NCI-H1930 (cell line): ENCODE data around the gene FOXK1.
"Not testable (repeated sequence)": the region's sequence is repeated elsewhere in the genome, so short reads cannot be mapped to it uniquely, and the experiment has no call there.

Experiments
- DNase-seq, 2 experiments: peaks; one replicate each; lab custom pipeline; 2025; lab: John Stamatoyannopoulos, UW

The FOXK1 gene

DNA sequence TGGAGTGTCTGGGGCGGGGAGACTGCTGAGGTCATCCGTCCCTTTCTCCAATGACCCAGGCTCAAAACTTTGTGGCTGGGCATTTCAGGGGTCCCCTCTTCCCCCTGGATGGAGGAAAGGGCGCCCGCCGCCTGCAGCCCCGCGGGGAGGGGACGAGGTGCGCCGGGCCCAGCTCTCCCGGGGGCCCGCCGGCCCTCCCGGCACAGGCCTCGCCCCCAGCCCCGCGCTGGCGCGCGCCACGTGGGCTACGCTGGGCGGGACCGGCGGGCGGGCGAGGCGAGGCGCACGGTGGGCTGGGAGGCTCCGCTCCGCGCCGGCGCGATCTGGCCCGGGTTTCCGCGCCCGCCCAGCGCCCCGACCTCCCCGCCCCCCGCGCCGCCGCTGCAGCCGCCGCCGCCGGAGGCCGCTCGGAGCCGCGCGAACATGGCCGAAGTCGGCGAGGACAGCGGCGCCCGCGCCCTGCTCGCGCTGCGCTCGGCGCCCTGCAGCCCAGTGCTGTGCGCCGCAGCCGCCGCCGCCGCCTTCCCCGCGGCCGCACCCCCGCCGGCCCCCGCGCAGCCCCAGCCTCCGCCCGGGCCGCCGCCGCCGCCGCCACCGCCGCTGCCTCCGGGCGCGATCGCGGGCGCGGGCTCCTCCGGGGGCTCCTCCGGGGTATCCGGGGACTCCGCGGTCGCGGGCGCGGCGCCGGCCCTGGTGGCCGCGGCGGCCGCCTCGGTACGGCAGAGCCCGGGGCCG is at the start of gene FOXK1:
TSS of gene FOXK1 (plus strand) at position 410 of the 735 bp plus-strand sequence. CDS start at position 424, 14 bp downstream.
- peak; percentile 62 to 71 for DNase-seq

DNA sequence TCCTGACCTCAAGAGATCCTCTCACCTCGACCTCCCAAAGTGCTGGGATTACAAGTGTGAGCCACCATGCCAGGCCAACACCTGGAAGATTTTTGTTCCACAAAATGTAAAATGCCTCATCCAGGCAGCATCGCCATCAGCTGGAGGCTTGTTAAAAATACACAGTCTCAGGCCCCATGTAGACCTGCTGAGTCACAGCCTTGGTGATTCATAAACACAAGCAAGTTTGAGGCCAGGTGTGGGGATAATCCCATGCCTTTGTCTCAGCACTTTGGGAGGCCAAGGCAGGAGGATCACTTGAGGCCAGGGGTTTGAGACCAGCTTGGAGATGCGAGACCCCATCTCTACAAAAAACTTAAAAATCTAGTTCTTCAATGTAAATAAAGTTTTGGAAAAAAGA is 49.1 kb upstream of the FOXK1 start:
- no peak for DNase-seq

DNA sequence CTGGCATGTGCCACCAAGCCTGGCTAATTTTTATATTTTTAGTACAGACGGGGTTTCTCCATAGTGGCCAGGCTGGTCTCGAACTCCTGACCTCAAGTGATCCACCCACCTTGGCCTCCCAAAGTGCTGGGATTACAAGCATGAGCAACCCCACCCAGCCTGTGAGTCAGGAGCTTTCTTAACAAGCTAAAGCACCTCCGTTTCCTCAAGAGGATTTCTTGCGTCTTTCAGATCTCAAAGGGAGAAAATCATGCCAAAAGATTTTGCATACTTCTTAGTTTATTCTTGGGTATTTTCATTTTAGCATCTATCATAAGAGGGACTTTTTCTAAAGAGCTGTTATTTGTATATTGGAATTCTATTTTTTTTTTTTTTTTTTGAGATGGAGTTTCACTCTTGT is 47.9 kb upstream of the FOXK1 start:
- DNase-seq: no peak

DNA sequence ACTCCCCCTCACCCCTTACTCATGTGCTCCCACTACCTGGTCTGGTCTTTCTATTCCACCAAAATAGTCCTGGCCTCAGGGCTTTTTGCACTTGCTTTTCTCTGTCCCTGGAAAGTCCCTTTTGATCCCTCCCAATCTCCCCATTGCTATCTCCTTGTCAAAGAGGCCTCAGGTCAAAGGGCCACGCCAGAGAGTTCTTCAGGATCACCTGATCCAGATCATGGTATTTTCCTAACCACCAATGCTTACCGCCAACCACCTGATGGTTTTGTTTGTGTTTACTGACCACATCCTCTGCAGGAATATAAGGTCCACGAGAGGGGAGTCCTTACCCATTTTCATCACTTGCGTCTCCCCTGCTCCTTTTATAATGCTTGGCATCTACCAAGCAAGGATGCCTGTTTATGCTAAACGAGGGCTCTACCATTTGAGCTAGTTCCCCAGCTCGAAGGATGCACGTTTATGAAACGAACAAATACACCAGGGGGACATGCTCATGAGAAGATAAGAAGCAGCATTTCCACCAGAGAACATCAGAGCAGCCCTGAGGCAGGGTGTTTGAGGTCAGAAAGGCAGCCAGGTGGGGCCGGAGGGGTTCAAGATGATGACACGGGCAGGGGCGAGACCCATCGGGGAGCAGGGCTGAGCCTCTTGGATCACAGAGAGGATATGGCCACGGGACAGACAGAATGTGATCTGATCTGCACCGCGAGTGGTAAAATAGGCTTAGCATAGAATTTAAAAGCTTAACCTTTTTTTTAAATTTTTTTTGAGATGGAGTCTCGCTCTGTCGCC is 43.1 kb upstream of the FOXK1 start:
- no peak for DNase-seq

DNA sequence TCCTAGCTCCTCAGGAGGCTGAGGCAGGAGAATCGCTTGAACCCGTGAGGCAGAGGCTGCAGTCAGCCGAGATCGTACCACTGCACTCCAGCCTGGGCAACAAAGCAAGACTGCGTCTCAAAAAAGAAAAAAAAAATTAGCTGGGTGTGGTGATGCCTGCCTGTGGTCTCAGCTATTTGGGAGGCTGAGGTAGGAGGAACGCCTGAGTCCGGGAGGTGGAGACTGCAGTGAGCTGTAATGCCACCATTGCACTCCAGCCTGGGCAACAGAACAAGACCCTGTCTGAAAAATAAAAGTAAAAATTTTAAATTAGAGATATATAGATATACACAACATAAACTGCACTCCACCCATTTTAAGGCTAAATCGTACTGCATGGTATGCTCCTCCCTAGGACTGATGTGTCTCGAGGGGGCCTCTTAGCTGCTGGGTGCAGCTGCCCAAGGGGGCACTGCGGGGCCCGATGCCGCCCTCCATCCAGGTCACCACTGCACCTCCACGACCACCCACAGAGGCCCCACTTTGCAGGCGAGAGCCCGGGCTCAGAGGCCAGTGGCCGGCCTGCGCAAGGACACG is 40.9 kb upstream of the FOXK1 start:
- no peak for DNase-seq

DNA sequence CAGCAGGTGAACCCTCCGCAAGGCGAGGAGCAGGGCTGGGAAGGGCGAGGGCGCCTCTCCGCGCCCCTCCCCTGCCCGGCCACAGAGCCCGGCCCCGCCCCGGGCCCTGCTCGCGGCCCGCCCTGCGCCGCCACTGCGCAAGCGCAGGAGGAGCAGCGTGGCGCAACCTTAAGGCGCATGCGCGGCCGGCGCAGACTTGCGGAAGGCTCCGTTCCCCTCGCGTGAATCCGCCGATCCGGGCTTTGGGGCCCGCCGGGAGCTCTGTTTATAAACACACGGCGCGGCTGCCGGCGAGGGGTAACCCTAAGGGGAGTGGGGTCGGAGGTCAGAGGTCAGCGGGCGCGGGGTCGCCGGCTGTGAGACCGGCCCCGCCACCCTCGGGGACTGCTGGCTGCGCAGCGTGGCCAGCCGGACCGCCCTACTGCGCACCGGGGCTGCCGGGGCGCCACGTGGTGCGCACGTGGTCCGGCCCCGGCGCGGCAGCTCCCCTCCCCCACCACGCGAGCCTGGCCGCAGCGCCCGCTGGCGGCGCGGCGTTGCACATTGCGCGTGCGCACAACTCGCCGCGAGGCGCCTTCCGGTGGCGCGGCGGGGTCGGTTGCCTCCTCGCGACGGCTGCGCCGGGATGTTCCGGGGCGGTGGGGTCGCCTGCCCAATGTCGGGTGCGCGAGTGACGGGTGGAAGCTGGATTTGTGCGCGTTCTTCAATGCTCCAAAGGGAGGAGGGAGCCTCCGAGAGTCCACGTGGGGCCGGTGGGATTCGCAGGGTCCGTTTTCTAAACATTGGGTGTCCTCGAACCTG is 40.2 kb upstream of the FOXK1 start:
- DNase-seq: peak; percentile 79 to 95

DNA sequence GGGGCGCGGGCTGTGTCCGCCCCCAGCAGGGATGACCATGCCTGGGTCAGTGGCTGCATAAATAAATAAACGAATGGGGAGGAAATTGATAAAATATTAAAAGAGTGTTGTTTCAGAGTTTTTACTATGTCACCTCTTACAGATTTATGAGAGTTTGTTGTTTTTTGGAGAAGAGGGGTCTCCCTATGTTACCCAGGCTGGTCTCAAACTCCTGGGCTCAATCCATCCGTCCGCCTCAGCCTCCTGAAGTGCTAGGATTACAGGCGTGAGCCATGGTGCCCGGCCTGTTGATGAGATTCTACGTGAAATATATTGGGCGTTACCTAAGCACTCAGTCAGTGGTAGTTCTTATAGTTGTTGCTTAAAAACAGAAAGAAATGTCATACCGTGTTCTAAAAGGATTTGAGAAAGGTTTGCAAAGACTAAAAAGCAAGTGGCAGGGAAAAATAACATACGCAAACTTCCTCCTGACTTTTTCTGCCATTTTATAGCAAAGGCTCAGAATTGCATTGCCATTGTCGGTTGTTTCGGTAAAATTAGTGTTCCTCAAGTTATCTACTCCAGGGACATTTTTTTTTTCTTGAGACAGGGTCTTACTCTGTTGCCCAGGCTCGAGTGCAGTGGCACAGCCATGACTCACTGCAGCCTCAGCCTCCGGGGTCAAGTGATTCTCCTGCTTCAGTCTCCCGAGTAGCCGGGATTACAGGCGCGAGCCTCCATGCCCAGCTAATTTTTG is 39.5 kb upstream of the FOXK1 start:
- peak in 1 of 2 experiments; percentile 14 for DNase-seq

DNA sequence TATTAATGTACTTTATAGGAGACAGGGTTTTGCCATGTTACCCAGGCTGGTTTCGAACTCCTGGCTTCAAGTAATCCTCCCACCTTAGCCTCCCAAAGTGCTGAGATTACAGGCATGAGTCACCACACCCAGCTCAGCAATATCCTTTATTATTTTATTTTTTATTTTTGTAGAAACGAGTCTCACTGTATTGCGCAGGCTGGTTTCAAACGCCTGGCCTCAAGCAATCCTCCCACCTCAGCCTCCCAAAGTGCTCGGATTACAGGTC is 39.0 kb upstream of the FOXK1 start:
- not testable (repeated sequence) for DNase-seq

DNA sequence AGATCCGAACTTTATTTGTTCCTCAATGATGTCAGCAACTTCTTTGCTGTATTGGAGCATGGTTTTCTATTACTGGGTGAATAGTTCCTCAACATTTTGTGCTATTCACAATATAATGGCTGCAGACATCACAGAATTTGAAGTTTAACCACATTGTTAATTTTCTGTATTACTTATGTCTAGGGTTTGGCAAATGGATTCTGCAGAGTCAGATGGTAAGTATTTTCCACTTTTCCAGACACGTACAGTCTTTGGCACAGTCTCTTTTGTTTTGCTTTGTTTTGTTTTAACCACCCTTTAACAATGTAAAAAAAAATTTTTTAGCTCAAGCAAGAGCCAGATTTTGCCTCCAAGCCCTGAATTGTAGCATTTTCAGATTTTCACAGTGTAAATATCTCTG is 36.8 kb upstream of the FOXK1 start:
- DNase-seq: no peak

DNA sequence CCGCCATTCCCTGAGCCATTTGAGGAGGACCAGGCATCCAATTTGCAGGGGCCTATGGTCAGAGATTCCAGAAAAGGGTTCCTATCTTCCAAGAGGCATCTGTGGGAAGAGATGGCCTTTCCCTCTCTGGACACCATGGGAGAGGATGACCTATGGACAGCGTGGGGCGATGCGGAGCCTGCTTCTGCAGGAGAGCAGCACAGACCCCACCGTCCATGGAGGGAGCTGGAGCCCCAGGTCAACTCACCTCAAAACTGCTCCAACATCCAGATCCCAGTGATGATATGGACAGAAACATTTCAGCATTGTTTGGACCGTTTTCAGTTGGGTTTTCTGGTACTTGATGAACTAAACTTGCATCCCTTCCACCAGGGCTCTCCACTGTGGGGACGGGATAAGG is 34.0 kb upstream of the FOXK1 start:
- no peak for DNase-seq

DNA sequence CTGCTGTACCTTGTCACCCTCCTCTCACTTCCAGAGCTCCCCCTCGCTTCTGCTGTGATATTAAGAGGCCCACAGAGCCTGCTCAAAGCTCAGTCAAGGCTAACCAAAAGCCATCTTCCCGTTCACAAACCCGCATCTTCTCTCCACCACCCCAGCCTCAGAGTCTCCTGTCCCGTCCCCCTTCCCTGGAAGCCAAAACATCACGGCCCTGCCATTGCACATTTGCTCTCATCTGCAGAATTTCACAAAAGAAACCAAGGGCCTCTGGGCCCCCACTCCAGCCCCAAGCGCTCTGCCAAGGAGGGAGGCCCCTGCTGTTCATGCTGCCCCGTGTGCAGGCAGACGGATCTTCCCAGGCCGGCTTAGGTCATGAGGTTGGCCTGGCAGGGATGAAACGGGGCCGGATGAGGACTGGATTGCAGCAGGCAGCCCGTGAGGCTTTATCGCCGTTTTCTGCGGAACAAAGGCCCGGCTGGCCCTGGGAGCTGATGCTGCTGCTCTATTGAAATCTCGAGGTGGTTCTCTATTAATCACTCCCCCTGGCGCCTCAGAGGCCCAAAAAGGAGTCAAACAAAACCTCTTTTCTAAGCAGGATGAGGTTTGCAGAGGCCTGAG is 31.6 kb upstream of the FOXK1 start:
- no peak for DNase-seq

DNA sequence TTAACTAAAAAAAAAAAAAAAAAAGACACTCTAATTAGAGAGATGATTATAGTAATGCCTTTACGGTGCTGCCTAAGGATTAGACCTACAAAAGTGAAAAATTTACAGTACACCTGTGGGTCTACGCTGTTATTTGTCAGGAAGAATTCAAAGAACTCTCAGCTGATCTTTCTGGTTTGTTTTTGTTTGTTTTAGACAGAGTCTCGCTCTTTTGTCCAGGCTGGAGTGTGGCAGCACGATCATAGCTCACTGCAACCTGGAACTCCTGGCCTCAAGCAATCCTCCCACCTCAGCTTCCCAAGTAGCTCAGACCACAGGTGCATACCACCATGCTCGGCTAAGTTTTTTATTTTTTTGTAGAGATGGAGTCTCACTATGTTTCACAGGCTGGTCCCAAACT is 28.3 kb upstream of the FOXK1 start:
- no peak for DNase-seq

DNA sequence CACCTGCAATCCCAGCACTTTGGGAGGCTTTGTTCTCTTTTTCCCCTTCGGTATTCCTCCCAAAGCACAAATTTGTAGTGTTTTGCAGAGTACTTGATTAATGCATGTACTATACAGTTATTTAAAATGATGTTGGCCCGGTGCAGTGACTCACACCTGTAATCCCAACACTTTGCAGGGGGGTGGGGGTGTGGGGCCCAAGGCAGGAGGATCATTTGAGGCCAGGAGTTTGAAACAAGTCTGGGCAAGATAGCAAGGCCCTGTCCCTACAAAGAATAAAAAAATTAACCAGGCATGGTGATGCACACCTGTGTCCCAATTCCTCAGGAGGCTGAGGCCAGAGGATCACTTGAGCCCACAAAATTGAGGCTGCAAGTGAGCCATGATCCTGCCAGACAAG is 26.8 kb upstream of the FOXK1 start:
- DNase-seq: no peak

DNA sequence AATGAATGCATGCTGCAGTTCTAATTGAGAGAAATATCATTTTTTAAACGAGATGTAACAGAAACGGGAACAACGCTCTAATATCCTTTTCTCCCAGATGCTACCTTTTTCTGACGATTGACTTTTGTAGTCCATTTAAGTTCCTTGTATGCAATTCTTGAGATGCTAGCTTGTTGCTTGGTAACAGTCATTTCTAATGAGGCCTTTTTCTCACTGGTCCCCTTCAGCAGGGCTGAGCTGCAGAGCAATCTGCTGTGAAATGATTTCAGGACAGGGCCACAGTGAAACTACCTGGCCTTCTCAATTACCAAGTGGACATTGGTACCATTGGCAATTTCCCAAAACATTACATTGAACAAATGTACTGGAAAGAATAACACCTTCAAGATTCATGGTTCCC is 26.2 kb upstream of the FOXK1 start:
- DNase-seq: no peak

DNA sequence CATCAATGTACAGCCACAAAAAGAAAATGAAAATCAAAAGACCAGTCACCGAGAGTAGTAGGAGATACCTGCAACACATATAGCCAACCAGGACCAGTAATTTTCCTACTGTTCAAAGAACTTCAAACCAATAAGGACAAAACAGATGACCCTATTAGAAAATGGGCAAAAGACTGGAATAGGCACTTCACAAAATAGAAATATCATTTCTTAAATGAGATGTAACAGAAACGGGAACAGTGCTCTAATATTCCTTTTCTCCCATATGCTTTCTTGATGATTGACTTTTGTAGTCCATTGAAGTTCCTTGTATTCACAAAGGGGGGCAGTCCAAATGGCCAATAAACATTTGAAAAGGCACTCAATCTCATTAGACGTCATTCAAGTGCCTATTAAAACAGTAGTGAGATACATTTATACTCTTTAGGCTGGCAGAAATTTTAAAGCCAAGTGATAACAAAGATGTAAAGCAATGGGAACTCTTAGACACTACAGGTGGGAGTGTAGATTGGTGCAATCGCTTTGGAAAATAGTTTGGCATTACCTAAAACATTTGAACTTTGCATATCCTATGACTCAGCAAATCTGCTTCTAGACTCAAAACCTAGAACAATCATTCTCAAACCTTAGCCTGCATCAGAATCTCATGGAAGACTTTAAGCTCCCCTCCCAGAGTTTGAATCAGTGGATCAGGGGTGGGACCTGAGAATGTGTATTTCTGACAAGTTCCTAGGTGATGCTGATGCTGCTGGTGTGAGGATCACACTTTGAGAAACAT is 24.3 kb upstream of the FOXK1 start:
- DNase-seq: no peak

DNA sequence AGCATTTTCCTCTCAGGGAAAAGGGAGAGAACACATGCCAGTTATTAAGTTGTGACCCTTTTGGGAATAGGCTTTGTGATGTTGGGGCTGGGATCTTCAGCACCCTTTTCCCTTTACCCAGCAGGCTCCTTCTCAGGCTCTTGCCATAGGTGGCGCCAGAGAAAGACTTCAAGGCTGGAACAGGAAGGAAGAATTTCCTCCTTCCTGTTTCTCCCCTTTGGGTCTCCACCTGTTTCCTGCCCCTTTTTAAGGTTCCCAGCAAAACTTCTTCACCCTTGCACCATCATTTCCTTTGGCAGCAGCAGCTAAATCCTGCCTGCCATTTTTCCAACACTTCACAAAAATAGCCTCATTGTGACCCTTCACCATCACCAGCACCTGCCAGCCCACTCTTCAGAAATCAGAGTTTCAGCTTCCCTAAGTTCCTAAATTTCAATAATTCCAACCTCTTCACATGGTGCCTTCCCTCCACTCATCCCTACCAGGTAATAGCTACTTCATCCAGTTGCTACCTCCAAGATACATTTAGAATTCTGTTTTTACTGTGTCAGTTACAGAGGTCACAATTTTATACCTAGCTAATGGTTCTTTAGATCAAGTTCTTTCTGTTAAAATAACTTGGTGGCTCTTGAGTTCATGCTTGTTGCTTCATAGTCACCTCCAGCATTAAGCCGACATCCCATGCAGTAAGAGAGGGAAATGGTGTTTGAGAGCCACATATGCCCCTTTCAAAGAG is 22.4 kb upstream of the FOXK1 start:
- peak in 1 of 2 experiments; percentile 39 for DNase-seq

DNA sequence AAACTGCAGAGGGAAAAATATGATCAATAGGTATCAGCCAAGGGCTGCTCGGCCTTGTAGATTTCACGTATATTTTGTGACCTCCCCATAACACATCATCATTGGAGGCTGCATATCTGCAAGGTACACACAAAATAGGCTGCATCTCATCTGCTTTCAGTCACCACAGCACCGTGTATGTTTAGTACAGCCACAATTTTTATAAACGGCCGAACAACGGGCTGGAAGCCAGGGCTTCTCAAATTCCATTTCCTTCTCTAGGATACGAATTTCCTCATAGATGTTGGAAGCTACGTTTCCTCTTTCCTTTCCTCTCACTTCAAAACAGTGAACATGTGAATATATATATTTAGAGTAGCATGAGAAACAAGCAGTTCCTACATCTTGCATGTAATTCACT is 20.2 kb upstream of the FOXK1 start:
- DNase-seq: no peak

DNA sequence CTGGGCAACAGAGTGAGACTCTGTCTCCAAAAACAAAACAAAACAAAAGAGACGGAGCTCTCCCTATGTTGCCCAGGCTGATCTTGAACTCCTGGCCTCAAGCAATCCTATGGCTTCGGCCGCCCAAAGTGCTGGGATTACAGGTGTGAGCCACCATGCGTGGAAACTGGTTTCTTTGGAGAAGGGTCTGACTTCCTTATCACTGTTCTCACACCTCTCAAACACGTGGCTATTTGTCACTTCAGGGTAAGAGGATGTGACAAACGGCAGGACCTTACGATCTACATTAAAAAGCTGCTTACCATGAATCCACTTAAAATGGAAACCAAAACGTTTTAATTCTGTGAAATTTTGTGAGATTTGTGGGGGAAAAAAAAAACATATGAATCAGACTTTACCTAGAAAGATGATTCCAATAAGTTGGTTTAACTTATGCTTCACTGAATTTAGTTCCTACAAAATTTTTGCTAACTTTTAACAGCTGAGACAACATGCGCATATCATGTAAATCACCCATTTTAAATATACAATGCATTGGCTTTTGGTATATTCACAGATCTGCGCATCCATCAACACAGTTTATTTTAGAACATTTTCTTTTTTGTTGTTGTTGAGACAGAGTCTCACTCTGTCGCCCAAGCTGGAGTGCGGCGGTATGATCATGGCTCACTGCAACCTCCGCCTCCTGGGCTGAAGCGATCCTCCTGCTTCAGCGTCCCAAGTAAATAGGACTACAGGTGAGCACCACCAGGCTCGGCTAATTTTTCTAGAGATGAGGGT is 18.7 kb upstream of the FOXK1 start:
- no peak for DNase-seq

DNA sequence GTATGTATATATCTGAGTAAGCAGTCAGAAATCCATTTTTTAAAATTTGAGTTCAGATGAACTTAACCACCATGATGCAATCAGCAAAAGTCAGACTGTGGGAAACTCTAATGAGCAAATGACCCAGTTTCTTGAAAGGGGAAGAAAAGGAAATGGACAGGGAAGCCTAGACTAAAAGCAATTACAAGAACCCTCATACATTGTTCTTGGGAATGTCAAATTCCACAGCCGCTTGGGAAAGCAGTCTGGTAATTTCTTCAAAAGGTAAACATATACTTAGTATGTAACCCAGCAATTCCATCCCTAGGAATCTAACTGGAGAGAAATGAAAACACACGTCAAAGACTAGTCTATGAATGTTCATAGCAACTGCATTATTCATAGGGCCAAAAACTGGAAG is 16.4 kb upstream of the FOXK1 start:
- DNase-seq: no peak
